ENCODE measurements around the gene CEP68.
"Not testable (repeated sequence)": the region's sequence is repeated elsewhere in the genome, so short reads cannot be mapped to it uniquely, and the experiment has no call there.

CEP68 gene

GRCh38 chr2:65101071-65101470, 44.9 kb downstream of the CEP68 start:
- no peak for TF ChIP-seq POLR2A (IDR thresholded peaks at IDR 0.05; ENCODE audit: low read depth, low read length)
- FAIRE-seq (no peak), DNase-seq (ENCODE audit: insufficient read length, low spot score) (no peak)

- no peak for FAIRE-seq
- DNase-seq (ENCODE audit: insufficient read length, low spot score), result no peak
- TF ChIP-seq POLR2A (IDR thresholded peaks at IDR 0.05; ENCODE audit: low read depth, low read length), result no peak
Measured at GRCh38 chr2:65103013-65103715, 46.9 kb downstream of the CEP68 start.

- TF ChIP-seq POLR2A (IDR thresholded peaks at IDR 0.05; ENCODE audit: low read depth, low read length), result no peak
- no peak for FAIRE-seq
- DNase-seq (ENCODE audit: insufficient read length, low spot score), result no peak
Measured at GRCh38 chr2:65107530-65107929, 51.3 kb downstream of the CEP68 start.

- FAIRE-seq (no peak), DNase-seq (ENCODE audit: insufficient read length, low spot score) (no peak)
- TF ChIP-seq POLR2A (IDR thresholded peaks at IDR 0.05; ENCODE audit: low read depth, low read length), result no peak
Measured at GRCh38 chr2:65108780-65109179, 52.6 kb downstream of the CEP68 start.

GRCh38 chr2:65112633-65113032, 56.4 kb downstream of the CEP68 start:
- DNase-seq (ENCODE audit: insufficient read length, low spot score) (no peak), FAIRE-seq (no peak)
- TF ChIP-seq POLR2A (IDR thresholded peaks at IDR 0.05; ENCODE audit: low read depth, low read length), result no peak

GRCh38 chr2:65113229-65113628, 57.0 kb downstream of the CEP68 start:
- DNase-seq (ENCODE audit: insufficient read length, low spot score) (no peak), FAIRE-seq (no peak)
- TF ChIP-seq POLR2A (IDR thresholded peaks at IDR 0.05; ENCODE audit: low read depth, low read length), result no peak

- no peak for TF ChIP-seq POLR2A (IDR thresholded peaks at IDR 0.05; ENCODE audit: low read depth, low read length)
- FAIRE-seq (no peak), DNase-seq (ENCODE audit: insufficient read length, low spot score) (no peak)
Measured at GRCh38 chr2:65113816-65114215, 57.6 kb downstream of the CEP68 start.

- no peak for TF ChIP-seq POLR2A (IDR thresholded peaks at IDR 0.05; ENCODE audit: low read depth, low read length)
- FAIRE-seq, result no peak
Measured at GRCh38 chr2:65114921-65115320, 58.7 kb downstream of the CEP68 start.

GRCh38 chr2:65116645-65117044, 60.4 kb downstream of the CEP68 start:
- FAIRE-seq (no peak), DNase-seq (ENCODE audit: insufficient read length, low spot score) (no peak)
- TF ChIP-seq POLR2A (IDR thresholded peaks at IDR 0.05; ENCODE audit: low read depth, low read length), result no peak

More at GRCh38 chr2:65114921-65115320, 58.7 kb downstream of the CEP68 start:
- DNase-seq (ENCODE audit: insufficient read length, low spot score), result no peak

- no peak for FAIRE-seq
- no peak for DNase-seq (ENCODE audit: insufficient read length, low spot score)
- no peak for TF ChIP-seq POLR2A (IDR thresholded peaks at IDR 0.05; ENCODE audit: low read depth, low read length)
Measured at GRCh38 chr2:65120990-65121693, 64.9 kb downstream of the CEP68 start.

GRCh38 chr2:65122313-65122712, 66.1 kb downstream of the CEP68 start:
- FAIRE-seq (no peak), DNase-seq (ENCODE audit: insufficient read length, low spot score) (no peak)
- TF ChIP-seq POLR2A (IDR thresholded peaks at IDR 0.05; ENCODE audit: low read depth, low read length), result no peak

- not testable (repeated sequence) for FAIRE-seq
Measured at GRCh38 chr2:65125457-65125856, 69.2 kb downstream of the CEP68 start.

GRCh38 chr2:65128297-65129190, 72.3 kb downstream of the CEP68 start:
- FAIRE-seq, result no peak
- no peak for TF ChIP-seq POLR2A (IDR thresholded peaks at IDR 0.05; ENCODE audit: low read depth, low read length)
- DNase-seq (ENCODE audit: insufficient read length, low spot score), result no peak

More at GRCh38 chr2:65125457-65125856, 69.2 kb downstream of the CEP68 start:
- DNase-seq (ENCODE audit: insufficient read length, low spot score), result not testable (repeated sequence)

- DNase-seq (ENCODE audit: insufficient read length, low spot score) (no peak), FAIRE-seq (no peak)
- TF ChIP-seq POLR2A (IDR thresholded peaks at IDR 0.05; ENCODE audit: low read depth, low read length), result no peak
Measured at GRCh38 chr2:65129286-65129825, 73.1 kb downstream of the CEP68 start.

Measured in H54 (cell line).